MCF 10A (cell line): ENCODE measurements around the gene MLYCD. TPM values are rescaled to one million over a fixed set of nuclear protein-coding genes. Genes with fewer than 3 reads are reported as not detected.

Experiments used
- BruUV-seq: library from RNA; stranded (reverse); fragments of 400-500 nt; replicated peaks from 2 replicates; lab custom pipeline; 2021; lab: Mats Ljungman, UMichigan
- CTCF ChIA-PET: fragments of 300-600 bp; sonication (Branson Sonifier 250); formaldehyde crosslinking; extraction: SDS; loops from one replicate; lab custom pipeline; 2021; ENCODE audit warnings: antibody characterized with exemption, inconsistent platforms; lab: Yijun Ruan, JAX
- POLR2A ChIA-PET: fragments of 300-600, 350-650 bp; sonication (Branson Sonifier 250); formaldehyde crosslinking; extraction: SDS; loops from one replicate; lab custom pipeline; 2020; ENCODE audit warnings: antibody characterized with exemption, inconsistent platforms; lab: Yijun Ruan, JAX
- DNase-seq: peaks from one replicate; pipeline ENCODE4 v3.0.0-alpha.2; 2018; ENCODE audit not compliant: unreplicated experiment
- H3K27ac Mint-ChIP-seq: one replicate; pipeline ENCODE4 v1.8.0; 2022; ENCODE audit warnings: mild to moderate bottlenecking, low read depth, mixed read lengths; ENCODE audit not compliant: unreplicated experiment
- H3K27me3 Mint-ChIP-seq: one replicate; pipeline ENCODE4 v1.8.0; 2022; ENCODE audit warnings: mixed read lengths; ENCODE audit not compliant: insufficient read depth, unreplicated experiment
- H3K36me3 Mint-ChIP-seq: one replicate; pipeline ENCODE4 v1.8.0; 2022; ENCODE audit warnings: mild to moderate bottlenecking, moderate library complexity, mixed read lengths; ENCODE audit not compliant: insufficient read depth, unreplicated experiment
- H3K4me1 Mint-ChIP-seq: one replicate; pipeline ENCODE4 v1.8.0; 2022; ENCODE audit warnings: mixed read lengths; ENCODE audit not compliant: insufficient read depth, unreplicated experiment
- H3K4me3 Mint-ChIP-seq: one replicate; pipeline ENCODE4 v1.8.0; 2022; ENCODE audit warnings: mild to moderate bottlenecking, moderate library complexity, mixed read lengths; ENCODE audit not compliant: unreplicated experiment
- H3K9me3 Mint-ChIP-seq: one replicate; pipeline ENCODE4 v1.8.0; 2022; ENCODE audit warnings: mixed read lengths; ENCODE audit not compliant: unreplicated experiment
- intact Hi-C: fragments of 100-400 bp; cut with micrococcal nuclease; formaldehyde crosslinking; loops from 2 replicates; pipeline ENCODE4 v1.14.1; 2022
- total RNA-seq: library from RNA; stranded (reverse); gene quantifications from 2 replicates; pipeline ENCODE4 v1.2.3, GENCODE V29; 2022
- TF ChIP-seq, protein P1 (sequence below): fragments of 200-600 bp; IDR thresholded peaks from one replicate; pipeline ENCODE4 v1.8.0; 2022; ENCODE audit warnings: antibody characterized with exemption, mild to moderate bottlenecking; ENCODE audit not compliant: unreplicated experiment

The MLYCD gene
- total RNA-seq, 1 experiment from 2014 or later = 2.5 TPM

- POLR2A ChIA-PET = no interaction called here
- Mint-ChIP-seq H3K27ac (no peak overlapping the region), H3K36me3 (no peaks in the 10 kb centered on the region), H3K4me3 (no peak overlapping the region), H3K4me1 (no peaks in the 10 kb centered on the region), H3K9me3 (no peaks in the 10 kb centered on the region), H3K27me3 (peaks cover 21% of the 10 kb centered on the region)
- TF ChIP-seq, protein P1, sequence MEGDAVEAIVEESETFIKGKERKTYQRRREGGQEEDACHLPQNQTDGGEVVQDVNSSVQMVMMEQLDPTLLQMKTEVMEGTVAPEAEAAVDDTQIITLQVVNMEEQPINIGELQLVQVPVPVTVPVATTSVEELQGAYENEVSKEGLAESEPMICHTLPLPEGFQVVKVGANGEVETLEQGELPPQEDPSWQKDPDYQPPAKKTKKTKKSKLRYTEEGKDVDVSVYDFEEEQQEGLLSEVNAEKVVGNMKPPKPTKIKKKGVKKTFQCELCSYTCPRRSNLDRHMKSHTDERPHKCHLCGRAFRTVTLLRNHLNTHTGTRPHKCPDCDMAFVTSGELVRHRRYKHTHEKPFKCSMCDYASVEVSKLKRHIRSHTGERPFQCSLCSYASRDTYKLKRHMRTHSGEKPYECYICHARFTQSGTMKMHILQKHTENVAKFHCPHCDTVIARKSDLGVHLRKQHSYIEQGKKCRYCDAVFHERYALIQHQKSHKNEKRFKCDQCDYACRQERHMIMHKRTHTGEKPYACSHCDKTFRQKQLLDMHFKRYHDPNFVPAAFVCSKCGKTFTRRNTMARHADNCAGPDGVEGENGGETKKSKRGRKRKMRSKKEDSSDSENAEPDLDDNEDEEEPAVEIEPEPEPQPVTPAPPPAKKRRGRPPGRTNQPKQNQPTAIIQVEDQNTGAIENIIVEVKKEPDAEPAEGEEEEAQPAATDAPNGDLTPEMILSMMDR = no peak
- no TSS peak for BruUV-seq
- DNase-seq = no peak
- CTCF ChIA-PET = interaction anchor here (1.2 kb wide), 1 partner anchor 32 kb away, joined by 3 read pairs; no protein-coding TSS in a partner anchor
- intact Hi-C loops = no loop called here
Measured at GRCh38 chr16:83859265-83859664, 39.6 kb upstream of the MLYCD start.

- no peak for DNase-seq
- Mint-ChIP-seq H3K9me3 (peaks cover 9% of the 10 kb centered on the region), H3K36me3 (no peaks in the 10 kb centered on the region), H3K27me3 (peaks cover 38% of the 10 kb centered on the region), H3K4me1 (no peaks in the 10 kb centered on the region), H3K4me3 (no peak overlapping the region), H3K27ac (no peak overlapping the region)
- ChIA-PET POLR2A (no interaction called here), CTCF (interaction anchor here (1.5 kb wide), 1 partner anchor 36 kb away, joined by 5 read pairs; no protein-coding TSS in a partner anchor)
- BruUV-seq = no TSS peak
- TF ChIP-seq, protein P1 = no peak
- intact Hi-C loops = no loop called here
Measured at GRCh38 chr16:83862661-83863060, 36.3 kb upstream of the MLYCD start.

DNA sequence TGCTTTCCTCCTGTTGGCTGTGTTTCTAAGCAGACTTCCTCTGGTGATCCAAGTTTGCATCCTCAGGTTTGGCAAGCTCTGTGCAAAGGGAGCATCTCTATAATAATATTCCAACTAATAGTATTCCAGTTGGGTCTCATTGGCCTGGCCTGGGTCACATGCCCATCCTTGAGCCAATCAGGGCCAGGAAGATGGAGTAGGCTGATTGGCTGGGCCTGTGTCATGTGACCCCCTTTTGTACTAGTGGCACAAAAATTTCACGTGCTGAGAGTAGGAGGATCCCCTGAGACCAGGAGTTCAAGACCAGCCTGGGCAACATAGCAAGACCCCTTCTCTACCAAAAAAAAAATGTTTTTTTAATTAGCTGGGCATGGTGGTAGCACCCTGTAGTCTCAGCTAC is 35.2 kb upstream of the MLYCD start:
- H3K27me3 Mint-ChIP-seq = peaks cover 35% of the 10 kb centered on the region
- no peak for DNase-seq
- H3K27ac Mint-ChIP-seq = no peak overlapping the region
- no peak overlapping the region for H3K4me3 Mint-ChIP-seq
- H3K9me3 Mint-ChIP-seq = peaks cover 9% of the 10 kb centered on the region
- intact Hi-C loops = no loop called here
- H3K36me3 Mint-ChIP-seq = no peaks in the 10 kb centered on the region
- ChIA-PET CTCF (interaction anchor here (1.5 kb wide), 1 partner anchor 37 kb away, joined by 5 read pairs; no protein-coding TSS in a partner anchor), POLR2A (no interaction called here)
- no peaks in the 10 kb centered on the region for H3K4me1 Mint-ChIP-seq
- BruUV-seq = no TSS peak
- TF ChIP-seq, protein P1 = no peak

DNA sequence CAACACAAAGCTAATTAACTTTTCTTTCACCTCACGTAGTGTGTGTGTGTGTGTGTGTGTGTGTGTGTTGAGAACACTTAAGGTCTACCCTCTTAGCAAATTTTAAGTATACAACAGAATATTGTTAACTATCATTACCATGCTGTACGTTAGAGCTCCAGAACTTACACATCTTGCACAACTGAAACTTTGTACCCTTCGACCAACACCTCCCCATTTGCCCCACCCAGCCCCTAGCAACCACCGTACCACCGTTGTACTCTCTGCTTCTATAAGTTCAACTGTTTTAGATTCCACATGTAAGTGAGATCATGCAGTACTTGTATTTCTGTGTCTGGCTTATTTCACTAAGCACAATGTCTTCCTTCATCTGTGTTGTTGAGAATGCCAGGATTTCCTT is 28.1 kb upstream of the MLYCD start:
- H3K27ac Mint-ChIP-seq = no peak overlapping the region
- intact Hi-C loops = no loop called here
- H3K4me3 Mint-ChIP-seq = no peak overlapping the region
- ChIA-PET POLR2A (interaction anchor here (0.6 kb wide), 1 partner anchor 73 kb away, joined by 3 read pairs; no protein-coding TSS in a partner anchor), CTCF (interaction anchor here (0.5 to 1.4 kb wide), 3 partner anchors 44 to 85 kb away, joined by 3 to 4 read pairs (median 3); no protein-coding TSS in a partner anchor)
- no peaks in the 10 kb centered on the region for H3K4me1 Mint-ChIP-seq
- no TSS peak for BruUV-seq
- H3K36me3 Mint-ChIP-seq = no peaks in the 10 kb centered on the region
- peaks cover 85% of the 10 kb centered on the region for H3K27me3 Mint-ChIP-seq
- TF ChIP-seq, protein P1 = no peak
- H3K9me3 Mint-ChIP-seq = peaks cover 9% of the 10 kb centered on the region
- no peak for DNase-seq
